Loucy (cell line): ENCODE measurements around the gene FMO3.

Experiments used
- CTCF ChIP-seq: fragments of 200-600 bp; sonication (generic); conservative IDR thresholded peaks from 2 replicates; pipeline ENCODE4 v1.5.1; 2014; ENCODE audit warnings: mild to moderate bottlenecking, antibody characterized with exemption, low read length
- EZH2phosphoT487 ChIP-seq: fragments of 200-600 bp; IDR thresholded peaks from 2 replicates; pipeline ENCODE4 v1.6.1; 2018; ENCODE audit warnings: antibody characterized with exemption, mild to moderate bottlenecking, moderate library complexity, borderline replicate concordance

- TF ChIP-seq CTCF (no peak), EZH2phosphoT487 (no peak)
These were observed 70.7 kb downstream of the FMO3 start for GRCh38 chr1:171161431-171161830.
